HG03565 (cell line): ENCODE measurements around the gene NSMF.
"Not testable (repeated sequence)": the region's sequence is repeated elsewhere in the genome, so short reads cannot be mapped to it uniquely, and the experiment has no call there.

Experiments
- ATAC-seq: cut with Tn5 transposase; IDR thresholded peaks from one replicate; pipeline ENCODE4 v1.9.1; 2021; ENCODE audit warnings: mild to moderate bottlenecking, moderate library complexity; ENCODE audit not compliant: unreplicated experiment

Gene NSMF

GRCh38 chr9:137477778-137478612 lies 18.9 kb upstream of the NSMF start:
- ATAC-seq: no peak

- ATAC-seq: no peak
Measured at GRCh38 chr9:137476856-137477255, 17.7 kb upstream of the NSMF start.

- no peak for ATAC-seq
Measured at GRCh38 chr9:137475666-137476065, 16.5 kb upstream of the NSMF start.

DNA sequence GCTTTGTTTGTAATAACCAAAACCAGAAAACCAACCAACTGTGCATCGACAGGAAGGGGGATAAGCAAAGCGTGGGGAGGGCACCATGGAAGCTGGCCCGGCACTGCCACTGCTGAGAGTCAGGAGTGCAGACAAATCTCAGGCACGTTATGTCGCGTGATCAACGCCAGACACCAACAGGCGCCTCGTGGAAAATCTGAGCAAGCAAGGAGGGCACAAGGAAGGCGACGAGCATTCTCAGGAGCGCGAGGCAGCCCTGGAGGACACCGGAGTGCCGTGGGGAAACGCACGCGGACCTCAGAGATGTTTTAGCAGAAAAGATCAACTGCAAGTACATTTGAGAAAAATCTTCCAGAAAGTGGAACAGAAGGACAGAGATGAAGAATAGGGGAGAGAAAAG lies 15.1 kb upstream of the NSMF start:
- no peak for ATAC-seq

DNA sequence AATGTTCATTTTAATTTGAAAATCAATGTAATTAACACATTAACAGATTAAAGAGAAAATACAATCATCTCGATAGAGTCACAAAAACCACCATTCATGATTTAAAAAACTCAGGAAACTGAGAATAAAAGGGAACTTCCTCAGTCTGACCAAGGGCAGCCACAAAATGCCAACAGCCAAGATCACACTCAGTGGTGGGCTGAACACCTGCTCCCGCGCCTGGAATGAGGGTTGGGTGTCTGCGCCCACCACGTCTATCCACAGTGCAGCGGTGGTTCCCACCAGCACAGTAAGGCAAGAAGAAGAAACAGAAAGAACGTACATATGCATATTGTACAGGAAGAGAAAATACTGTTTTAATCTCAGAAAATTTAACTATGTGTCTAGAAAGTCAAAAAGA lies 11.7 kb upstream of the NSMF start:
- no peak for ATAC-seq

DNA sequence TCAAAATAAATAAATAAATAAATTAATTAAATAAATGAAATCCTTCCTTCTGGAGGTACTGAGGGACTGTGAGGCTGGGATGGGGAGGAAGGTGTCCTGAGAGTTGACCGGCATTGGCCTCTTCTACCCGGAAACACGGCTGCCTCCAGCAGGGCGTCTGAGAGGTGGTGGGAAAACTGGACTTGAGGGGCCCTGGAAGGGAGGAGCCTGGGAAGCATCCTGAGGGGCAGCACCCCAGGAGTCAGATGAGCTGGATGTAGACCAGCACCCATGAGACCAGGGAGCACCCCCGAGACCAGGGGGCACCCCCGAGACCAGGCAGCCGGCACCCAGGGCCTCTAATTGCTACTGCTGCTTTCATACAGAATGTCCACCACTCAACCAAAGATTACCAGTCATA lies 8.8 kb upstream of the NSMF start:
- no peak for ATAC-seq

DNA sequence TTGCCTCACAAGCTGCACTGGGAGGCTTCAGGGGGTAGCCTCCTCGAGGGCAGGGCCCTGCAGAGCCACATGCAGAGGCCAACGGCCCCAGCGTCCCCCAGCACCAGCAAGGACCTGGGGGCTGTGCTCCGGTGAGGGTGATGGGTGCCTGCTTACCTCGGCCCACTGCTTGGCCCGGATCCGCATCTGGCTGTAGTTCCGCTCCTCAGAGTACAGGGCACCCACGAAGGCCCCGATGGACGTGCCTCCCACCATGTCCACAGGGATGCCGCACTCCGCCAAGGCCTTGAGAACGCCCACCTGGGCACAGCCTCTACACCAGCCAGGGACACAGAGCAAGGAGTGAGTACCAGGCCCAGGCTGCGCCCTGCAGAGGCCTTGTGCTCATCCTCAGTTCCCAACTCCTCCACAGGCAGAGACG lies 8.0 kb upstream of the NSMF start:
- ATAC-seq: no peak

GRCh38 chr9:137466389-137467085 lies 7.4 kb upstream of the NSMF start:
- ATAC-seq: not testable (repeated sequence)

GRCh38 chr9:137465720-137466388 lies 6.7 kb upstream of the NSMF start:
- ATAC-seq: no peak

DNA sequence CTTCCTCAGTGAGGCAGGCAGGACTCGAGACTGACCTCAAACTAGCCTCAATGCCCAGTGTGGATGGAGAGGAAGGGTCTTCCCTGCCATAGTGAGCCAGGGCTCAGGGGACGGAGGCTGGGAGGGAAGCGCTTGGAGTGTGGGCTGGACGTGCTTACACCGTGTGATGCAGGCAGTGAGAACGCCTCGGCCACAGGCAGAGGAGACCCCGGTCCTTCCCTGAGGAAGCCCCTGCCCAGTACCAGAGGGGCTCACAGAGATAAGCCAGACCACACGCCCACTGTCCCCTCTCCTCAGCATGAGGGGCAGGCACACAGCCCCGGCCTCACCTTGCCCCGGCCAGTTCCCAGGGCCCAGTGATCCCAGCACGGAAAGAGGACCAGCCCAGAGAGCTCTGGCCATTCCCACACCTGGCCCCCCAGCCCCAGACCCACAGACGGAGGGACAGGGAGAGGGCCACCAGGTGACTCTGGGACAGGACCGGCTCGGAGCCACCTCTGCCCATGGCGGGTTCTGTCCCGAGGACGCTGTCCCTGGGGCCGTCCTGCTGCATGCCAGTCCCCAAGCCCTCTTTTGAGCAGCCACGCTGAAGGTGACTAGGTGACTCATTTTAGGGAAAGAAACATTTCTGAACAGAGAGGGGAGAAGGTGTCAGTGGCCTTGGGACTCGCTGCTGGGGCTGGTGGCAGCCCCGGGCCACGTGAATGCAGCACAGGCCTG lies 6.0 kb upstream of the NSMF start:
- ATAC-seq: no peak

GRCh38 chr9:137464291-137464999 lies 5.3 kb upstream of the NSMF start:
- ATAC-seq: no peak

GRCh38 chr9:137463931-137464290 lies 4.8 kb upstream of the NSMF start:
- no peak for ATAC-seq

GRCh38 chr9:137462986-137463930 lies 4.1 kb upstream of the NSMF start:
- ATAC-seq: no peak

- no peak for ATAC-seq
Measured at GRCh38 chr9:137462396-137462985, 3.4 kb upstream of the NSMF start.

DNA sequence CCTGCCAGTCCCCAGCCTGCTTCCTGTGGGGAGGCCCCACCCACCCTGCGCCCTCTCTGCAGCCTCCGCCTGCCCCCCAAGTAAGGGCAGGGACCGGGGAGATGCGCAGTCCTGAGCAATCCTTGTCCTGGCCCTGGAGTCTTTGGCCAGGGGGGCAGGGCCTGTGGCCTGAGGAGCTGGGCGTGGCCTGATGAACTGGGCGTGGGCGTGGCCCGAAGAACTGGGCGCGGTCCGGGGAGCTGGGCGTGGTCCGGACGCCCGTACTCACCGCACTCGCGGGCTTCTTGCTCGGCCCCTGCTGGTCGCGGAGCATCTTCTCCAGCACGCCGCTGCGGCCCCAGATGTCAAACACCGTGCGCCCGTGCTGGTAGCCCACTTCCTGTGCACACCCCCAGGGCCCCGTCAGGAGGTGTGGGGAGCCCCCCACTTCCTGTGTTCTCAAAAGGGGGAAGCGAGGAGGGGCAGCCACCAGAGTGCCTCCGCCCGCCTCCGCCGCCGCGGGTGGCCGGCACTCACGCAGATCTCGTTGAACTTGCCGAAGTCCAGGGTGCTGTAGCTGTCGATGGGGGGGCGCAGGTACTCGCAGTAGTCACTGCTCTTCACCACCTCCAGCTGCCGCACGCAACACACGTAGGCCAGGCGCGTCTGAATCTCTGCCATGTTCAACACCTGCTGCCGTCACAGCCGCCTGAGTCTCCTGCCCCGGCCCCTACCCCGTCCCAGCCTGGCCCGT lies 2.7 kb upstream of the NSMF start:
- peak; percentile 50 for ATAC-seq

- no peak for ATAC-seq
Measured at GRCh38 chr9:137461316-137461662, 2.2 kb upstream of the NSMF start.

GRCh38 chr9:137460363-137461315 lies 1.5 kb upstream of the NSMF start:
- ATAC-seq: no peak
